Lower leg skin (tissue), 3 donors: ENCODE measurements around the gene TAF11L4.

ENCODE experiments used
- CTCF ChIP-seq, 3 donors: fragments of 450-650 bp; IDR thresholded peaks; one replicate each; pipeline ENCODE4 v1.5.1; 2016; ENCODE audit warnings: antibody characterized with exemption in 3 of 3, mild to moderate bottlenecking in 3 of 3, moderate library complexity in 2 of 3
- POLR2A ChIP-seq, 2 donors: fragments of 450-650 bp; IDR thresholded peaks; one replicate each; pipeline ENCODE4 v1.6.1; 2016 to 2017; ENCODE audit warnings: antibody characterized with exemption in 2 of 2, mild to moderate bottlenecking in 1 of 2, moderate library complexity in 1 of 2

- TF ChIP-seq CTCF (IDR thresholded peaks at IDR 0.05) = no peak
- no peak for TF ChIP-seq POLR2A (IDR thresholded peaks at IDR 0.05)
These were observed 38.8 kb upstream of the TAF11L4 start for GRCh38 chr5:17482790-17483189.
